Fibroblast of skin of scalp (primary cell): ENCODE data around the gene FAM228B. TPM values are rescaled to one million over a fixed set of nuclear protein-coding genes. Genes with fewer than 3 reads are reported as not detected.
"Not testable (repeated sequence)": the region's sequence is repeated elsewhere in the genome, so short reads cannot be mapped to it uniquely, and the experiment has no call there.

Experiments used
- DNase-seq: peaks from one replicate; pipeline ENCODE4 v3.0.0-alpha.2; 2013
- polyA plus RNA-seq, 2 experiments: library from polyadenylated mRNA; unstranded; fragments of 120-200 nt; gene quantifications; one replicate each; pipeline ENCODE4 v1.2.1, GENCODE V29; 2013; ENCODE audit not compliant: insufficient read length in 2 of 2

The FAM228B gene
- polyA plus RNA-seq (2013, experiment 1 of 2; ENCODE audit: insufficient read length) = 10.9 TPM
- polyA plus RNA-seq (2013, experiment 2 of 2; ENCODE audit: insufficient read length) = 11.8 TPM

GRCh38 chr2:24123195-24123921 is at the start of gene FAM228B, which contains the start of gene PFN4:
Gene FAM228B, plus strand, starts transcription at chr2:24123469. Its CDS starts 893 bp downstream, at chr2:24124362.
Gene PFN4, minus strand, starts transcription at chr2:24123334. Its CDS starts 799 bp downstream, at chr2:24122535.
- peak; percentile 86 for DNase-seq

DNA sequence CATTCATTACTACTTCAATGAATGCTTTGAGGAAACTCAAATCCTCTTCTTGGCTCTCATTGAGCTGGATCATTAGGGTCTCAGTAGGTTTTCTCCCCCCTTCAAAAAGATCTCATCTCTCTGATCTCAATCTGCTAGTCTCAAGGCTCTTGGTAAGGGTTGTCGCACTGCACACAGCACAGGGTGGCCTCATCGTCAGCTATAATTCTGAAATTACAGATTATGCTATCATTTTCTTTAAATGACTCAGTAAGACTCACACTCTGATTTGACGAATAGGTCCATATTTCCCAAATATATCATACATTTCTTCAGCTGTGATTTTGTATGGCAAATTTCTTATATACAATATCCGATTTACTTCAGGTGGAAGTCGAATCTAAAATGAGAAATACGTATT is 49.5 kb upstream of the FAM228B start:
- no peak for DNase-seq

DNA sequence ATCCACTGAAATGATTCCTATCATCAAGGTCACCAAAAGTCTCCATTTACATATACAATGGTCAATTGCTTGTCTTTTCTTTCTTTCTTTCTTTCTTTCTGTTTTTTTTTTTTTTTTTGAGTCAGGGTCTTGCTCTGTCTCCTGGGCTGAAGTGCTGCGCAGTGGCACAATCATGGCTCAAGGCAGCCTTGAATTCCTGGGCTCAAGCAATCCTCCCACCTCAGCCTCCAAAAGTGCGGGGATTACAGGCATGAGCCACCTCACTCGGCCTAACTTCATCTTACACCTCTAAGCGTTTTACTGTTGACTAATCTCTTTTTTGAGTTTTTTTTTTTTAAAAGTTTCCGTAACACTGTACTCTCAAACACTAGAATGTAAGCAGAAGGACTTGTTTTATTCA is 48.0 kb upstream of the FAM228B start:
- no peak for DNase-seq

- DNase-seq = peak; percentile 99
Observed at GRCh38 chr2:24075915-24076848, 47.1 kb upstream of the FAM228B start, which contains the start of gene SF3B6. Gene SF3B6, minus strand, starts transcription at chr2:24076326. Its CDS starts 97 bp downstream, at chr2:24076229.

GRCh38 chr2:24076849-24077534 is 46.3 kb upstream of the FAM228B start:
- DNase-seq = no peak

- DNase-seq = no peak
Observed at GRCh38 chr2:24077535-24077877, 45.8 kb upstream of the FAM228B start.

GRCh38 chr2:24077879-24078278 is 45.4 kb upstream of the FAM228B start:
- no peak for DNase-seq

GRCh38 chr2:24080701-24081100 is 42.6 kb upstream of the FAM228B start:
- DNase-seq = no peak

DNA sequence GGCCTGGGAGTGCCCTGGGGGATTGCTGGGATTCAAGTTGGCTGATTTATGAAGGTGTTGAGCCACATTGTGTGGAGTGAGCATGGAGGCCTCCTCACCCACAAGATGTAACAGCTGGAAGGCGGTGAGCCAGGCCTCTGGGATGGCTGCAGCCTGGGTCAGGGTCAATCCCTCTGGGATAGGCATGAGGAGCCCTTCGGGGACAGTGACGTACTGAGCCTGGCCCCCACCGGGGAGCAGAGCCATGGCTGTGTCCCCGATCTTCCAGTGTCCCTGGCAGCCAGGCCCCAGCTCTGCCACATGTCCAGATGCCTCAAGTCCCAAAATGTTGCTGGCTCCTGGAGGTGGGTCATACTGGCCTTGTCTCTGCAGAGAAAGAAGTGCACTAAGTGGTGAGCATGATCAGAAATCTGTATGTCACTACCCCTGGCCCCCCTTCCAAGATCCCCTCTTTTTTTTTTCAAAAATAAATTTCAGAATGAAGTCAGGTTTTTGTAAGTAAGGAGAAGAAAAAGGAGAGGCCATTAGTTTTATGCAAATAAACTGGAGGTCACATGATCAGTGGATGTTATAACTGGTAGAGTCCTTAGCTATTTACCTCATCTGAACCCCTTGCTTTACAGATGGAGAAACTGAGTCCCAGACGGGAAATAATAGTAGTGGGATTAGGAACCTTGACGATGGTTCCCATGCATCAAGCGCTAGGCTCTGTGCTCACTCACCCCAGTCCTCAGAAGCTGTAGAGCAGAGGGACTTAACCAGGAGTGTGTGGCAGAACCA is 40.3 kb upstream of the FAM228B start:
- no peak for DNase-seq

DNA sequence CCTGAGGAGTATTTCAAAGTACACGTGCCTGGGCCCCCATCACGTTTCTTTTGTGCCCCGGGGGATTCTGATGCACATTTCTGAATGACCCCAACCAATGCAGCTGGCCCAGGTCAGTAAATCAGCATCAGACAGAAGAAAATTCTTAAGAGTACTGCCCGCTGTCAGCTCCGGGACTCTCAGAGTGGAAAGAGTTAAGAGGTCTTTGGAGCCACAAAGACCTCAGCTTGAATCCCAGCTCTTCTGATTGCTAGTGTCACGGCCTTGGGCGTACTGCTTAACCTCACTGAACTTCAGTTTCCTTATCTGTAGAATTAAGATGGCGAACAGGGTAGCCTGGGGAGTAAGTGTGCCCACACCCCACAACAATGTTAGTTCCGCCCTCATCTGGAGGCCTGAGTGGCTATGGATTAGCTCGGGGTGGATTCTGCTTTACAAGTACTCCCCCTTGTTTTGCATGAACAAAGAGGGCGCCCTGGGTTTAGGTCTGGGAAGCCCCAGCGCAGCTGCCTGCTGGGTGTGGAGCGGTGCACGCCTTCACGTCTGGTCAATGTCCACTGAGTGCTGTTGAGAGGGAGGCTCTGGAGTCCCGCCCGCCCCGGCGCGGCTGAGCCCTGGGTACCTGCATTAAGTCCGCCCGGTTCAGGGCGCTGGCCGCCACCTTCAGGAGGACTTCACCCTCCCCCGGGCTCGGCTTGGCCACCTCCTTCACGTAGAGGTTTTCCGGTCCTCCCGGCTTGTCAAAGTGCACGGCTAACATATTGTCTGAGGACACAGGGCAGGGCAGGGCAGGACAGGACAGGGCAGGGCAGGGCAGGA is 39.5 kb upstream of the FAM228B start:
- DNase-seq = peak; percentile 88

DNA sequence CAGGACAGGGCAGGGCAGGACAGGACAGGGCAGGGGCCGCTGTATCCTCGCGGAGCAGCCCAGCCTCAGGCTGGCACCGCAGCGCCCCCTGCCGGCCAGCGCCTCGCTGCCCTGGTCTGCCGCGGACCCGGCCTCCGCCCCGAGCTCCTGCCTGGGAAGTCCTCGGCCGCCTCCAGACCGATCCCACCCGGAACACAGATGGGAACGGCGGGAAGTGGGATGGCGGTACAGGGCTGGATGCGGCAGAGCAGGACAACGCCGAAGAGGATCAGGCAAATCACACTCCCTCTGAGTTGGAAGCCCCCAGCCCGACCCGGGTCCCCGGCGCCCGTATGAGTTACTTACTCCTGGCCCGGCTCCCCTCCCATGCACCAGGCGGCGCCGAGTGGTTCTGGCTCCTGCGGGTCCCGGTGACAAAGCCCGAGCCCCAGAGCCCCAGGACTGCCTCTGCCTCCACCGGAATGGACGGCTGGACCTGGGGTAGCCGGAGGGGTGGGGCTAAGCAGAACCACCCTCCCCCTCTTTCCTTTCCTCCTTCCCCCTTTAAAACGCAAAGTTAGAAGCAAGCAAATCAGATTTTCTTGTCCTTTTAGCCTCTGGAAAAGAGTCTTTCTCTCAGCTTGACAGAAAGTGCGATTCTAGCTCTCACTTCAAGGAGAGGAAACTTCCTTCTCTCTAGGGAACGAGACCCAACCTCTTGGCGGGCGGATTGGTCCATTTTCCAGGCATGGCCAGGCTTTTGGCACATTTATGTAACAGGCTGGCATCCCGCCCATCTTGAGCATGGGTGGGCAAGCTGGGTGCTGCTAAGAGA is 38.7 kb upstream of the FAM228B start, which contains the start of gene TP53I3:
TP53I3 (minus strand) TSS at position 449 of the 814 bp plus-strand sequence. CDS start 508 bp downstream, outside the sequence.
- peak; percentile 91 for DNase-seq

GRCh38 chr2:24085200-24085489 is 38.1 kb upstream of the FAM228B start:
- no peak for DNase-seq

- DNase-seq = no peak
Observed at GRCh38 chr2:24086241-24086640, 37.0 kb upstream of the FAM228B start.

DNA sequence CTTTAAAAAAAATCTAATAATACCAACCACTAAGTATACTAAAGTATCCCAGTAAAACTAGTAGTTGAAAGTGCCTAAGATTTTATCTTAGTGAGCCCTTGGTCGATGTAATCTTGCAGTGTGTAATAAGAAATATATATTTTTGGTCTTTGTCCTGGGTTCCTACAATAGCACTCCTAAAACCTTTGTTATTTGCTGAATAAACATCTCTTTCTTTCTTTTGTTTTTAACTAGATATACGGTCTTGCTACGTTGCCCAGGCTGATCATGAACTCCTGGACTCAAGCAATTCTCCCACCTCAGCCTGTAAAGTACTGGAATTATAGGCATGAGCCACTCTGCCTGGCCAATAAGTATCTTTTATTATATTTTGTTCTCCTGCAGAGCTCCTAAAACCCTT is 36.2 kb upstream of the FAM228B start:
- no peak for DNase-seq

DNA sequence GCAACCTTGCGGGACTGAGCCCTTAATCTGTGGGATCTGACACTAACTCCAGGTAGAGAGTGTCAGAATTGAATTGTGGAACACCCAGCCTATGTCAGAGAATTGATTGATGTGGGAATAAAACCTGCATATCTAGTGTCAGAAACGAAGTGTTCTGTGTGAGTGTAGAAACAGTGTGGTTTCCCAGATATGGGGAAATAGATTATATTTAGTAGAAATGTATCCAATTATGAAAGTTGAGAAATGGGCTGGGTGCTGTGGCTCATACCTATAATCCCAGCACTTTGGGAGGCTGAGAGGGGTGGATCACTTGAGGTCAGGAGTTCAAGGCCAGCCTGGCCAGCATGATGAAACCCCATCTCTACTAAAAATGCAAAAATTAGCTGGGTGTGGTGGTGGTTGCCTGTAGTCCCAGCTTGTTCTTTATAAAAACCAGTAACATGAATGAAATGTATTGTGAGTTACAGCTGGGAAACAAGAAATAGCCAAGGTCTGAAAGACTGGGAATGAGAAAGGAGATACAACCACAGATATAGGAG is 34.4 kb upstream of the FAM228B start:
- no peak for DNase-seq

GRCh38 chr2:24093270-24093669 is 30.0 kb upstream of the FAM228B start:
- DNase-seq = not testable (repeated sequence)

DNA sequence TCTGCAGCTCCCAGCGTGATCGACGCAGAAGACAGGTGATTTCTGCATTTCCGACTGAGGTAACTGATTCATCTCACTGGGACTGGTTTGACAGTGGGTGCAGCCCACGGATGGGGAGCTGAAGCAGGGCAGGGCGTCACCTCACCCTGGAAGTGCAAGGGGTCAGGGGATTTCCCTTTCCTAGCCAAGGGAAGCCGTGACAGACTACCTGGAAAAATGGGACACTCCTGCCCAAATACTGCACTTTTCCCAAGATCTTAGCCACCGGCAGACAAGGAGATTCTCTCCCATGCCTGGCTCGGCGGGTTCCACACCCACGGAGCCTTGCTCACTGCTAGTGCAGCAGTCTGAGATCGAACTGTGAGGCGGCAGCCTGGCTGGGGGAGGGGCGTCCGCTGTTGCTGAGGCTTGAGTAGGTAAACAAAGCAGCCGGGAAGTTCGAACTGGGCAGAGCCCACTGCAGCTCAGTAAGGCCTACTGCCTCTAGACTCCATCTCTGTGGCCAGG is 28.0 kb upstream of the FAM228B start:
- DNase-seq = not testable (repeated sequence)

GRCh38 chr2:24100732-24101131 is 22.5 kb upstream of the FAM228B start:
- DNase-seq = not testable (repeated sequence)

- DNase-seq = no peak
Observed at GRCh38 chr2:24101992-24102391, 21.3 kb upstream of the FAM228B start.

- DNase-seq = no peak
Observed at GRCh38 chr2:24102677-24103076, 20.6 kb upstream of the FAM228B start.
